H1 (cell line): Measurements from ENCODE around the gene SMARCA4. TPM values are rescaled to one million over a fixed set of nuclear protein-coding genes. Genes with fewer than 3 reads are reported as not detected.

Source experiments
- CTCF ChIA-PET: fragments of 300-600 bp; sonication (Branson Sonifier 250); formaldehyde crosslinking; loops from one replicate; lab custom pipeline; 2021; ENCODE audit not compliant: partially characterized antibody; lab: Charles Lee
- POLR2A ChIA-PET: fragments of 300-600 bp; sonication (Branson Sonifier 250); formaldehyde crosslinking; loops from one replicate; lab custom pipeline; 2021; ENCODE audit warnings: inconsistent platforms; ENCODE audit not compliant: partially characterized antibody; lab: Charles Lee
- DNase-seq, 2 experiments: peaks; one replicate each; pipeline versions ENCODE4 v3.0.0 to v3.0.0-alpha.2; 2010 to 2022; ENCODE audit warnings: low spot score in 2 of 2, low read depth in 1 of 2, mixed read lengths in 1 of 2
- FAIRE-seq: peaks from 2 replicates; lab custom pipeline; 2011; peaks lifted over from hg19 to GRCh38; lab: Jason Lieb, UNC
- H2AFZ ChIP-seq: 2 replicates; pipeline ENCODE4 v1.8.1; 2012; ENCODE audit warnings: low read length, inconsistent platforms
- H2AK5ac ChIP-seq: 2 replicates; pipeline ENCODE4 v1.6.1; 2013; ENCODE audit warnings: low read depth, low read length
- H2BK120ac ChIP-seq: replicated peaks from 2 replicates; pipeline ENCODE3; 2013; ENCODE audit warnings: low read depth, low read length, inconsistent platforms
- H2BK12ac ChIP-seq: 2 replicates; pipeline ENCODE4 v1.6.1; 2013; ENCODE audit warnings: low read depth, low read length
- H2BK15ac ChIP-seq: 2 replicates; pipeline ENCODE4 v1.6.1; 2013; ENCODE audit warnings: low read length
- H2BK20ac ChIP-seq: 2 replicates; pipeline ENCODE4 v1.6.1; 2013; ENCODE audit warnings: low read length
- H2BK5ac ChIP-seq: 2 replicates; pipeline ENCODE4 v1.6.1; 2013; ENCODE audit warnings: low read depth, low read length
- H3K14ac ChIP-seq: 2 replicates; pipeline ENCODE4 v1.6.1; 2013; ENCODE audit warnings: inconsistent platforms; ENCODE audit not compliant: insufficient read length
- H3K18ac ChIP-seq: 2 replicates; pipeline ENCODE4 v1.6.1; 2013; ENCODE audit warnings: low read length; ENCODE audit errors: extremely low read depth
- H3K23ac ChIP-seq: 2 replicates; pipeline ENCODE4 v1.6.1; 2013; ENCODE audit warnings: inconsistent platforms; ENCODE audit not compliant: insufficient read length
- H3K23me2 ChIP-seq: 2 replicates; pipeline ENCODE4 v1.6.1; 2013; ENCODE audit warnings: low read depth, low read length
- H3K27ac ChIP-seq: 2 replicates; pipeline ENCODE4 v1.6.1; 2011; ENCODE audit warnings: low read depth, low read length, inconsistent platforms
- H3K27me3 ChIP-seq, 4 experiments: replicated peaks in 1 of 4; 1 replicate in 1 of 4; 2 replicates in 3 of 4; pipeline versions ENCODE4 v1.6.1 to v1.8.1; 2011 to 2013; ENCODE audit warnings: low read length in 3 of 4, mild to moderate bottlenecking in 3 of 4, inconsistent platforms in 2 of 4, mixed read lengths in 2 of 4, moderate library complexity in 1 of 4; ENCODE audit not compliant: control insufficient read depth in 3 of 4, insufficient read depth in 3 of 4; ENCODE audit errors: extremely low read depth in 1 of 4
- H3K36me3 ChIP-seq, 4 experiments: 2 replicates each; pipeline versions ENCODE4 v1.6.1 to v1.8.1; 2011 to 2013; ENCODE audit warnings: mild to moderate bottlenecking in 4 of 4, low read length in 3 of 4, moderate library complexity in 2 of 4, control low read depth in 1 of 4, inconsistent platforms in 1 of 4; ENCODE audit not compliant: insufficient read depth in 4 of 4, control insufficient read depth in 2 of 4
- H3K4ac ChIP-seq: replicated peaks from 2 replicates; pipeline ENCODE3; 2013; ENCODE audit warnings: low read length, low read depth, mixed read lengths, inconsistent platforms; ENCODE audit not compliant: insufficient read length
- H3K4me1 ChIP-seq, 4 experiments: replicated peaks in 1 of 4; 1 replicate in 1 of 4; 2 replicates in 3 of 4; pipeline versions ENCODE4 v1.6.1 to v1.8.1; 2011 to 2013; ENCODE audit warnings: low read length in 3 of 4, inconsistent platforms in 2 of 4, mixed read lengths in 1 of 4; ENCODE audit not compliant: insufficient read depth in 4 of 4, control insufficient read depth in 3 of 4
- H3K4me2 ChIP-seq, 2 experiments: 2 replicates each; pipeline versions ENCODE4 v1.6.1 to v1.8.1; 2011 to 2013; ENCODE audit warnings: low read depth in 2 of 2, low read length in 2 of 2, control low read depth in 1 of 2, inconsistent platforms in 1 of 2, mild to moderate bottlenecking in 1 of 2; ENCODE audit not compliant: insufficient read depth in 1 of 2
- H3K4me3 ChIP-seq, 4 experiments: fragments of 200-600, 300-600 bp in 1 of 4; sonication (generic), shearing (Covaris generic), sonication (Bioruptor Twin) in 1 of 4; 2 replicates each; pipeline versions ENCODE4 v1.5.1 to v1.8.1; 2011 to 2016; ENCODE audit warnings: low read length in 4 of 4, low read depth in 3 of 4, control low read depth in 2 of 4, inconsistent platforms in 2 of 4, mild to moderate bottlenecking in 2 of 4, mixed read lengths in 1 of 4, moderate library complexity in 1 of 4; ENCODE audit not compliant: insufficient read depth in 2 of 4; ENCODE audit errors: extremely low read depth in 1 of 4
- H3K56ac ChIP-seq: replicated peaks from 2 replicates; pipeline ENCODE3; 2013; ENCODE audit warnings: low read depth, mild to moderate bottlenecking, mixed read lengths, low read length, inconsistent platforms; ENCODE audit not compliant: insufficient read length
- H3K79me1 ChIP-seq: 2 replicates; pipeline ENCODE4 v1.6.1; 2013; ENCODE audit warnings: low read depth, low read length, control low read depth
- H3K79me2 ChIP-seq, 2 experiments: 2 replicates each; pipeline versions ENCODE4 v1.6.1 to v1.8.1; 2012 to 2013; ENCODE audit warnings: low read length in 2 of 2, mild to moderate bottlenecking in 2 of 2, inconsistent platforms in 1 of 2; ENCODE audit not compliant: insufficient read depth in 2 of 2, control insufficient read depth in 1 of 2
- H3K9ac ChIP-seq, 4 experiments: replicated peaks in 1 of 4; 1 replicate in 1 of 4; 2 replicates in 3 of 4; pipeline versions ENCODE4 v1.6.1 to v1.8.1; 2011 to 2013; ENCODE audit warnings: low read depth in 3 of 4, low read length in 3 of 4, control low read depth in 2 of 4, mild to moderate bottlenecking in 2 of 4, moderate library complexity in 2 of 4, inconsistent platforms in 1 of 4; ENCODE audit errors: extremely low read depth in 1 of 4
- H3K9me3 ChIP-seq, 2 experiments: 2 replicates each; pipeline versions ENCODE4 v1.6.1 to v1.8.1; 2012 to 2013; ENCODE audit warnings: mild to moderate bottlenecking in 2 of 2, moderate library complexity in 2 of 2, control low read depth in 1 of 2, inconsistent platforms in 1 of 2, low read depth in 1 of 2, low read length in 1 of 2, mixed read lengths in 1 of 2; ENCODE audit not compliant: insufficient read depth in 2 of 2
- H4K20me1 ChIP-seq, 2 experiments: replicated peaks in 1 of 2; 2 replicates each; pipeline versions ENCODE3 to v1.8.1; 2011 to 2013; ENCODE audit warnings: inconsistent platforms in 2 of 2, low read length in 2 of 2, mild to moderate bottlenecking in 1 of 2; ENCODE audit not compliant: insufficient read depth in 2 of 2, control insufficient read depth in 1 of 2
- H4K5ac ChIP-seq: 2 replicates; pipeline ENCODE4 v1.6.1; 2013; ENCODE audit warnings: low read length, low read depth, mixed read lengths, inconsistent platforms; ENCODE audit not compliant: insufficient read length
- H4K8ac ChIP-seq: 2 replicates; pipeline ENCODE4 v1.8.0; 2013; ENCODE audit warnings: mild to moderate bottlenecking, moderate library complexity, low read length, inconsistent platforms; ENCODE audit not compliant: insufficient read depth; ENCODE audit errors: extremely low read depth
- H4K91ac ChIP-seq: replicated peaks from 2 replicates; pipeline ENCODE3; 2013; ENCODE audit warnings: low read length, mixed read lengths, inconsistent platforms; ENCODE audit not compliant: insufficient read length
- GTF2F1 ChIP-seq: IDR thresholded peaks from 2 replicates; pipeline ENCODE4 v1.6.1; 2012; ENCODE audit warnings: low read depth, low read length, improper control_type of control experiment, borderline replicate concordance
- MAX ChIP-seq: IDR thresholded peaks from 2 replicates; pipeline ENCODE4 v1.6.1; 2012; ENCODE audit warnings: inconsistent platforms
- RAD21 ChIP-seq, 2 experiments: IDR thresholded peaks in 1 of 2; conservative IDR thresholded peaks in 1 of 2; 2 replicates each; pipeline ENCODE4 v1.6.1; 2011; ENCODE audit warnings: low read depth in 2 of 2, low read length in 2 of 2, improper control_type of control experiment in 1 of 2, inconsistent platforms in 1 of 2, mild to moderate bottlenecking in 1 of 2, moderate library complexity in 1 of 2
- SIN3A ChIP-seq, 2 experiments: IDR thresholded peaks in 1 of 2; conservative IDR thresholded peaks in 1 of 2; 2 replicates each; pipeline ENCODE4 v1.6.1; 2011 to 2012; ENCODE audit warnings: low read length in 2 of 2, improper control_type of control experiment in 1 of 2, low read depth in 1 of 2, mild to moderate bottlenecking in 1 of 2
- TAF7 ChIP-seq: optimal IDR thresholded peaks from 2 replicates; pipeline ENCODE3; 2011; ENCODE audit warnings: low read depth, mild to moderate bottlenecking, inconsistent platforms, low read length, moderate library complexity, borderline replicate concordance
- TBP ChIP-seq: IDR thresholded peaks from 2 replicates; pipeline ENCODE4 v1.6.1; 2011; ENCODE audit warnings: low read depth, low read length, improper control_type of control experiment
- WGBS, 2 experiments: shearing (Covaris generic) in 1 of 2; methylation state at CpG; one replicate each; pipeline versions ENCODE4 v1.1.6 to v1.1.7; 2013 to 2015; ENCODE audit warnings: low lambda C conversion rate in 2 of 2, mixed read lengths in 2 of 2, inconsistent platforms in 1 of 2, low coverage in 1 of 2, missing lambda C conversion rate in 1 of 2; ENCODE audit not compliant: insufficient replicate concordance in 2 of 2, insufficient coverage in 1 of 2, insufficient read length in 1 of 2; ENCODE audit errors: extremely low coverage in 1 of 2, missing lambda C conversion rate in 1 of 2; 5-methylcytosine and 5-hydroxymethylcytosine counted together
- polyA plus RNA-seq, 7 experiments: library from polyadenylated mRNA; depleted of rRNA in 3 of 7; stranded (reverse) in 5 of 7; unstranded in 2 of 7; fragments of >200 nt in 5 of 7; fragments of 200-250 nt in 2 of 7; gene quantifications; 1 replicate in 5 of 7; 2 replicates in 1 of 7; 4 replicates in 1 of 7; pipeline versions ENCODE4 v1.2.1 to v1.2.3, GENCODE V29; 2011 to 2013; ENCODE audit warnings: missing spikeins in 2 of 7, mixed read lengths in 2 of 7
- total RNA-seq: library from RNA; stranded (reverse); fragmentation: NEBNext Ultra II Directional; extraction: Animal tissue kit (Norgen Biotek cat#: 25700); gene quantifications from 2 replicates; pipeline ENCODE4 v1.2.1, GENCODE V29; 2021
- TF ChIP-seq, protein P1 (sequence below): IDR thresholded peaks from 2 replicates; pipeline ENCODE4 v1.6.1; 2012; ENCODE audit warnings: inconsistent platforms

The SMARCA4 gene
- total and polyA plus RNA-seq, 2 of the 8 experiments (the other 6 are each of a cell fraction or from before 2014, with no cell fraction given) = 86.4 to 263 TPM

- H4K91ac ChIP-seq = no peak overlapping the region
- DNase-seq = peak; percentile 69 to 93
- no peak overlapping the region for H2BK20ac ChIP-seq
- no peak overlapping the region for H4K8ac ChIP-seq
- H2BK15ac ChIP-seq = no peak overlapping the region
- H2AK5ac ChIP-seq = no peak overlapping the region
- H3K79me2 ChIP-seq = no peaks in the 10 kb centered on the region
- no peak overlapping the region for H4K5ac ChIP-seq
- H2BK5ac ChIP-seq = no peak overlapping the region
- H3K9ac ChIP-seq = no peak overlapping the region
- no peak overlapping the region for H2AFZ ChIP-seq
- no peak overlapping the region for H3K4me2 ChIP-seq
- no peak overlapping the region for H3K18ac ChIP-seq
- no peak overlapping the region for H3K4ac ChIP-seq
- peak; percentile 81 for FAIRE-seq
- CTCF ChIA-PET = interaction anchor here (0.5 to 3.1 kb wide), 46 partner anchors 9 to 396 kb away, joined by 3 to 16 read pairs (median 4); no protein-coding TSS in a partner anchor
- H3K27ac ChIP-seq = no peak overlapping the region
- no peak overlapping the region for H3K4me3 ChIP-seq
- H3K4me1 ChIP-seq = no peaks in the 10 kb centered on the region
- no peaks in the 10 kb centered on the region for H3K23me2 ChIP-seq
- H3K14ac ChIP-seq = no peak overlapping the region
- no peak overlapping the region for H3K23ac ChIP-seq
- H3K36me3 ChIP-seq = peaks cover 45 to 67% (median 61%) of the 10 kb centered on the region in 4 experiments
- H3K9me3 ChIP-seq = no peaks in the 10 kb centered on the region
- H2BK12ac ChIP-seq = no peak overlapping the region
- no peaks in the 10 kb centered on the region for H3K27me3 ChIP-seq
- no peaks in the 10 kb centered on the region; the same call in 1 of the 2 replicates for H3K79me1 ChIP-seq
- no peak overlapping the region for H2BK120ac ChIP-seq
- H3K56ac ChIP-seq = no peak overlapping the region
- WGBS, 2 experiments = 82% methylated on average over 15 of the region's 15 CpGs; no CpG with 5 or more reads in 1 of the 2 experiments
- POLR2A ChIA-PET = interaction anchor here (1.1 to 1.7 kb wide), 3 partner anchors 8 to 54 kb away, joined by 3 to 12 read pairs (median 3); partner anchors contain the start of gene LDLR
- peaks cover 5 to 19% of the 10 kb centered on the region in 2 experiments for H4K20me1 ChIP-seq
- TF ChIP-seq SIN3A (conservative IDR thresholded peaks at IDR 0.05 in 1 of 2, IDR thresholded peaks at IDR 0.05 in 1 of 2; ENCODE audit: low read depth in 1 of 2, low read length in 2 of 2) = peak; percentile 50 to 90; a peak in 2 of 4 replicates
- TF ChIP-seq MAX = peak; percentile 79
- no peak for TF ChIP-seq TBP
- TF ChIP-seq TAF7 = no peak
- TF ChIP-seq, protein P1, sequence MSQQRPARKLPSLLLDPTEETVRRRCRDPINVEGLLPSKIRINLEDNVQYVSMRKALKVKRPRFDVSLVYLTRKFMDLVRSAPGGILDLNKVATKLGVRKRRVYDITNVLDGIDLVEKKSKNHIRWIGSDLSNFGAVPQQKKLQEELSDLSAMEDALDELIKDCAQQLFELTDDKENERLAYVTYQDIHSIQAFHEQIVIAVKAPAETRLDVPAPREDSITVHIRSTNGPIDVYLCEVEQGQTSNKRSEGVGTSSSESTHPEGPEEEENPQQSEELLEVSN = 0 out of 2 replicates have a peak, but pooled peaks have one; percentile 45
- peak; percentile 77 to 87 for TF ChIP-seq RAD21 (IDR thresholded peaks at IDR 0.05 in 1 of 2, conservative IDR thresholded peaks at IDR 0.05 in 1 of 2; ENCODE audit: low read depth in 2 of 2, low read length in 2 of 2)
- TF ChIP-seq GTF2F1 = no peak
Observed at GRCh38 chr19:11035441-11036377, 74.9 kb downstream of the SMARCA4 start.
